ENCODE results near the gene CLEC4A.

DNA sequence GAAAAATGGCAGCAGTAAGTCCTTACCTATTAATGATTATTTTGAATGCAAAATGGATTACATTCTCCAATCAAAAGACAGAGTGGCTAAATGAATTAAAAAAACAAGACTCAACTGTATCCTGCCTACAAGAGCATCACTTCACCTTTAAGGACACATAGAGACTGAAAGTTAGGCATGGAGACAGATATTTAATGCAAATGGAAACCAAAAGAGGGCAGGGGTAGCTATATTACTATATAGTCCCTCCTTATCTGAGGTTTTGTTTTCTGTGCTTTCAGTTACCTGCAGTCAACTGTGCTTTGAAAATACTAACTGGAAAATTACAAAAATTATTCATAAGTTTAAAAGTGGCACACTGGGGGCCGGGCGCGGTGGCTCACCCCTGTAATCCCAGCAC, 24.2 kb upstream of the CLEC4A start:
- TF ChIP-seq, protein P1, sequence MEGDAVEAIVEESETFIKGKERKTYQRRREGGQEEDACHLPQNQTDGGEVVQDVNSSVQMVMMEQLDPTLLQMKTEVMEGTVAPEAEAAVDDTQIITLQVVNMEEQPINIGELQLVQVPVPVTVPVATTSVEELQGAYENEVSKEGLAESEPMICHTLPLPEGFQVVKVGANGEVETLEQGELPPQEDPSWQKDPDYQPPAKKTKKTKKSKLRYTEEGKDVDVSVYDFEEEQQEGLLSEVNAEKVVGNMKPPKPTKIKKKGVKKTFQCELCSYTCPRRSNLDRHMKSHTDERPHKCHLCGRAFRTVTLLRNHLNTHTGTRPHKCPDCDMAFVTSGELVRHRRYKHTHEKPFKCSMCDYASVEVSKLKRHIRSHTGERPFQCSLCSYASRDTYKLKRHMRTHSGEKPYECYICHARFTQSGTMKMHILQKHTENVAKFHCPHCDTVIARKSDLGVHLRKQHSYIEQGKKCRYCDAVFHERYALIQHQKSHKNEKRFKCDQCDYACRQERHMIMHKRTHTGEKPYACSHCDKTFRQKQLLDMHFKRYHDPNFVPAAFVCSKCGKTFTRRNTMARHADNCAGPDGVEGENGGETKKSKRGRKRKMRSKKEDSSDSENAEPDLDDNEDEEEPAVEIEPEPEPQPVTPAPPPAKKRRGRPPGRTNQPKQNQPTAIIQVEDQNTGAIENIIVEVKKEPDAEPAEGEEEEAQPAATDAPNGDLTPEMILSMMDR (IDR thresholded peaks at IDR 0.05), result no peak
- TF ChIP-seq EZH2 (IDR thresholded peaks at IDR 0.05), result no peak
